Bladder microvascular endothelial cell (primary cell): Measurements from ENCODE around the gene OR6Q1. TPM values are rescaled to one million over a fixed set of nuclear protein-coding genes. Genes with fewer than 3 reads are reported as not detected.

Experiments
- total RNA-seq: library from RNA; depleted of rRNA; stranded (reverse); fragments of >200 nt; gene quantifications from 2 replicates; pipeline ENCODE4 v1.2.3, GENCODE V29; 2014

The OR6Q1 gene
- not detected in 2 replicates for total RNA-seq

GRCh38 chr11:58030653-58031052 lies at the start of gene OR6Q1:
Gene OR6Q1, plus strand, starts transcription at chr11:58030953. Its CDS starts 0 bp downstream, at chr11:58030953.

GRCh38 chr11:58023435-58023931 lies 7.3 kb upstream of the OR6Q1 start, which contains the start of gene OR9Q1:
Gene OR9Q1, plus strand, starts transcription at chr11:58023881. Its CDS starts 155,564 bp downstream, at chr11:58179445.

Other genes with a start within 250 kb of the OR6Q1 start
- not detected in 2 replicates for gene OR9Q1, start 7.1 kb upstream of the OR6Q1 start, total RNA-seq
- gene OR9I1, start 94.6 kb downstream of the OR6Q1 start, total RNA-seq = not detected in 2 replicates
- not detected in 2 replicates for gene OR9Q2, start 158.1 kb downstream of the OR6Q1 start, total RNA-seq
- gene OR1S2, start 173.2 kb downstream of the OR6Q1 start, total RNA-seq = not detected in 2 replicates
- gene OR1S1, start 181.8 kb downstream of the OR6Q1 start, total RNA-seq = not detected in 2 replicates
- gene OR10Q1, start 198.0 kb downstream of the OR6Q1 start, total RNA-seq = not detected in 2 replicates
- under 0.01 TPM in 1 of 2 replicates, not detected in the other for gene OR10W1, start 237.3 kb downstream of the OR6Q1 start, total RNA-seq